Activated CD8-positive, alpha-beta memory T cell treated with anti-CD3 and anti-CD28 coated beads for 48 hours (primary cell): Measurements from ENCODE around the gene POTEH.
"Not testable (repeated sequence)": the region's sequence is repeated elsewhere in the genome, so short reads cannot be mapped to it uniquely, and the experiment has no call there.

Experiments
- DNase-seq, 3 experiments: peaks; one replicate each; pipeline ENCODE4 v3.0.0-alpha.2; 2020; ENCODE audit warnings: low read depth in 2 of 3, low spot score in 2 of 3

The POTEH gene

GRCh38 chr22:15689749-15690125 lies at the start of gene POTEH:
Gene POTEH, plus strand, starts transcription at chr22:15690026. Its CDS starts 52 bp downstream, at chr22:15690078.
- not testable (repeated sequence) for DNase-seq

DNA sequence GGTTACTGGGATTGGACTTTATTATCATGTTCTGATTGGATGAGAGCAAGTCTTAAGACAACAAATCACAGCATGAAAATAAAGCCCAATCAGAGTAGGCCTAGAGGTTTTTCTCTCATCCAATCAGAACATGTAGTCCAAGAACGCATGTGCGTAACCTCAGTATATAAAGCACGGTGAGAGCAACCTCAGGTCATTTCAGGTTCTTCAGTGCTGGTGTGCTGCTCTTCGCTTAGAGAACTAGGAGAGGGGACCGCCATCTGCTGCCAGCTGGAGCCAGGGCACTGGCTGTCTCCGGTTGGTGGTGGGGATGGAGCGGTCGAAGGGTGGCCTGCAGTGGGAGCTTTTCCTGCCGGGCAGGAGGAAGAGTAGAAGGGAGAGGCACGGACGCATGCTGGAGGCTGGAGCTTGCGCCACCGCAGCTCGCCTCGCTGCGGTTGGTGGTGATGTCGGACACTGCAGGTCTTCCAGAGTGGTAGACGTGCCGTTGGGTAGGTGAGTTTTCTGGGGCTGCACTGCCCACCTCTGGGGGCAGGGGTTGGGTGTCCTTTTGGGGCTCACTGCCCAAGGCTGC lies 47.5 kb upstream of the POTEH start:
- DNase-seq: not testable (repeated sequence)

- not testable (repeated sequence) for DNase-seq
Measured at GRCh38 chr22:15651954-15652353, 37.9 kb upstream of the POTEH start.

DNA sequence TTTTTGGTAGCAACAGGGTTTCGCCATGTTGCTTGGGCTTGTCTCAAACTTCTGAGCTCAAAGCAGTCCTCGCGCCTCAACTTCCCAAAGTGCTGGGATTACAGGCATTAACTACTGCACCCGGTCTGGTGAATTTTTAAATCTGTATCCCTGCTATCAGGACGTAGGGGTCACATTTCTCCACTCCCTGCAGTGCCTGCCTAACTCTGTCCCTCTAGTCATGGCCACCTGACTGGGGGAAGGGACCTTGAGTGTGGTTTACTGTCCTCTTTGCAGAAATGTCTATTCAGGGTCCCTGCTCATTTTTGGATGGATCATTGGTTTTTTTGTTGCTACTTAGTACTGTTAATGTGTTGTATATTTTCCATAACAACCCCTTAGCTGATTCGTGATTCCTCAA lies 37.1 kb upstream of the POTEH start:
- DNase-seq: not testable (repeated sequence)

DNA sequence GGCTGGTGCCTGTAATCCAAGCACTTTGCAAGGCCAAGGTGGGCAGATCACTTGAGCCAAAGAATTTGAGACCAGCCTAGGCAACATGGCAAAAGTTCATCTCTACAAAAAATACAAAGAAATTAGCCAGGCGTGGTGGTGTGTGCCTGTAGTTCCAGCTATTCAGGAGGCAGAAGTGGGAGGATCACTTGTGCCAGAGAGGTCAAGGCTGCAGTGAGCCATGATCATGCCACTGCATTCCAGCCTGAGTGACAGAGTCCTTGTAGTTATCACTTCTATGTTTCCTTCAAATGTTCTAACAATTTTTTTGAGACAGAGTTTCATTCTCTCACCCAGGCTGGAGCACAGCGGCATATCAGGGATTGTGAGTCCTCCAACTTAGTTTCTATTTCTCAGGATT lies 36.6 kb upstream of the POTEH start:
- not testable (repeated sequence) for DNase-seq

- not testable (repeated sequence) for DNase-seq
Measured at GRCh38 chr22:15661102-15661501, 28.7 kb upstream of the POTEH start.

DNA sequence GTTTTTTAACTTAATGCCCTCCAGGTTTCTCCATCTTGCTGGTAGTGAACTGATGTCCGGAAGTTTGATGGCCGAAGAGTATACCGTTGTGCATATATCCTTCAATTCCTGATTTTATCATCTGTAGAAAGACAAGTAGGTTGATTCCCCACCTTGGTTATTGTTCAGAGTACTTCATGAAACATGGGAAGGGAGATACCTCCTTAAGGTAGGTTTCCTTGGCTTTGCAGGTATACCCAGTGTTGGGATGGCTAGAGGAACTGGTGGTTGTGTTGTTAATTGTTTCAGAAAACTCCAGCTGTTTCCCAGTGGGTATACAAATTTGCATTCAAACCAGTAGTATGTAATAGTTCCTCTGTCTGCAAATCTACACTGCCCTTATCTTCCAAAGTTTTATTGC lies 25.1 kb upstream of the POTEH start:
- not testable (repeated sequence) for DNase-seq

DNA sequence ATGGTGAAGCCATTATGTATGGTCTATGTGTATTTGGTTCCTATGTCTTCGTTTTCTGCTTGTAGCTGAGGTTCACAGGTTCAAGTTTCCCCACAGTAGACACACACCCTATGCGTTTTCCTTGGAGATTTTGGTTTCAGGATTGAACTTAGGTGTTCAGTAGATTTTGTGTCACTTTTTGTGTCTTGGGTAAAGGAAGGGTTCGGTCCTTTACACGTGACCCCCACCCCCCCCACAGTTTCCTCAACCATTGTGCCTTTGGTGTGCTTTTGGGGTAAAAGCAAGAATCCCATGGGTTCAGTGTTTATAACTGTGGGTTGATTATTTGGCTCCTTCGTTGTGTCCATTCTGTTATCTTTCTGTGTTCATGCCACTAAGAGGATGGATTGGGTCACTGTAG lies 24.3 kb upstream of the POTEH start:
- not testable (repeated sequence) for DNase-seq

- not testable (repeated sequence) for DNase-seq
Measured at GRCh38 chr22:15669430-15669829, 20.4 kb upstream of the POTEH start.

DNA sequence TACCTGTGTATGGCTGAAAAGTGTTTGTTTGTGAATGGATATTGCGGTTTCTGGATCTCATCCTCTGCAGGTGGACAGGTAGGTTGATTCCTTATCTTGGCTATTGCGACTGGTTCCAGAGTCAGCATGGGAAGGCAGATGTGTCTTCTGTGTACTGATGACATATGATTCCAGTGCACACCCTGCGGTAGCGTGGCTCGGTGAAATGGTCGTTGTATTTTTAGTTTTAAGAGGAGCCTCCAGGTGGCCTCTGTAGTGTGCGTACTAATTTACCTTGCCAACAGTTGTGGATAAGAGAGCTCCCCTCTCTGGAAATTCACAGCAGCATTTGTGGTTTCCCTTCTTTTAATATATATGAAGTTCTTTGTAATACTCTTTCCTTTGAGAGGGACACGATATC lies 10.1 kb upstream of the POTEH start:
- DNase-seq: not testable (repeated sequence)

GRCh38 chr22:15684115-15684514 lies 5.7 kb upstream of the POTEH start:
- DNase-seq: not testable (repeated sequence)

DNA sequence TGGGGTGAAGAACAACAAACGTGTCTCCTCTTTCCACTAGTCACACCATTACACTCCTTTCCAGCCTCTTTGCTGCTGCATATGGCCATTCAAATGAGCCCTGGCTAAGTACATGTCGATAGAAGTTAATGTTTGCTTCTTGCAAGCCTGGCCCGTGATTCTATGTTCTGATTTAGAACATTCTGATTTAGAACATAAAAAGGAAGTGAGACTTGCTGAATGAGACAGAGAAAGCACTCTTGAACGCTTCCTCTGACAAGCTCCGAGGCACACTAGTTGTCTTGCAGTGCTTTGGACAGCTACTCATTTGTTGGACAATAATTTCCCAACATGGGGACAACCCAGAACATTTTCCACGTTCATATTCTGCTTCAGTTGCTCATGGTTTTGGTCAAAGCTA lies 5.1 kb upstream of the POTEH start:
- DNase-seq: not testable (repeated sequence)

- not testable (repeated sequence) for DNase-seq
Measured at GRCh38 chr22:15685641-15686040, 4.2 kb upstream of the POTEH start.

- not testable (repeated sequence) for DNase-seq
Measured at GRCh38 chr22:15687086-15687485, 2.7 kb upstream of the POTEH start.

GRCh38 chr22:15687676-15688075 lies 2.1 kb upstream of the POTEH start:
- not testable (repeated sequence) for DNase-seq

- not testable (repeated sequence) for DNase-seq
Measured at GRCh38 chr22:15688090-15688489, 1.7 kb upstream of the POTEH start.

DNA sequence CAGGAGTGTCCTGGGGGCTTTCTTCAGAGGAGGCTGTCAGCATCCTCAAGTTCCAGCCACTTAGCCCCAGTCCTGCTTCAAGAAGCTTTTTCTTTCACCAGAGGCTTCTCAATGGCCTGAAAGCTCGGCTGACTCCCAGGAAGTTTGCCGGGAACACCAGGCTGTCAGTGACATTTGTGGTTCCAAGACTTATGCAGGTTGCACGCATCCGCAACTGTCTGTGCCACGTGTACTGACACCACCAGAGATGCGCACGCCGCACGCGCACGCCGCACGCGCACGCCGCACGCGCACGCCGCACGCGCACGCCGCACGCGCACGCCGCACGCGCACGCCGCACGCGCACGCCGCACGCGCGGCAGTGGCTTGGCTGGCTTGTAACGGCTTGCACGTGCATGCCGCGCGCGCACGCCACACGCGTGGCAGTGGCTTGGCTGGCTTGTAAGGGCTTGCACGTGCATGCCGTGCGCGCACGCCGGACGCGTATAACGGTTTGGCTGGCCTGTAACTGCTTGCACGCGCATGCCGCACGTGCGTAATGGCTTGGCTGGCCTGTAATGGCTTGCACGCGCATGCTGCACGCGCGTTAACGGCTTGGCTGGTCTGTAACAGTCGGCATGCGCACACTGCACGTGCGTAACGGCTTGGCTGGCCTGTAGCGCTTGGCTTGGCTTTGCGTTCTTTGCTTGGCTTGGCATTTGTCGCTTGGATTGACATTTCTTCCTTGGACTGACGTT lies 646 bp upstream of the POTEH start:
- not testable (repeated sequence) for DNase-seq

- not testable (repeated sequence) for DNase-seq
Measured at GRCh38 chr22:15713600-15713999, 23.8 kb downstream of the POTEH start.

GRCh38 chr22:15714125-15714524 lies 24.3 kb downstream of the POTEH start:
- DNase-seq: not testable (repeated sequence)

GRCh38 chr22:15721884-15722283 lies 32.1 kb downstream of the POTEH start:
- DNase-seq: not testable (repeated sequence)

DNA sequence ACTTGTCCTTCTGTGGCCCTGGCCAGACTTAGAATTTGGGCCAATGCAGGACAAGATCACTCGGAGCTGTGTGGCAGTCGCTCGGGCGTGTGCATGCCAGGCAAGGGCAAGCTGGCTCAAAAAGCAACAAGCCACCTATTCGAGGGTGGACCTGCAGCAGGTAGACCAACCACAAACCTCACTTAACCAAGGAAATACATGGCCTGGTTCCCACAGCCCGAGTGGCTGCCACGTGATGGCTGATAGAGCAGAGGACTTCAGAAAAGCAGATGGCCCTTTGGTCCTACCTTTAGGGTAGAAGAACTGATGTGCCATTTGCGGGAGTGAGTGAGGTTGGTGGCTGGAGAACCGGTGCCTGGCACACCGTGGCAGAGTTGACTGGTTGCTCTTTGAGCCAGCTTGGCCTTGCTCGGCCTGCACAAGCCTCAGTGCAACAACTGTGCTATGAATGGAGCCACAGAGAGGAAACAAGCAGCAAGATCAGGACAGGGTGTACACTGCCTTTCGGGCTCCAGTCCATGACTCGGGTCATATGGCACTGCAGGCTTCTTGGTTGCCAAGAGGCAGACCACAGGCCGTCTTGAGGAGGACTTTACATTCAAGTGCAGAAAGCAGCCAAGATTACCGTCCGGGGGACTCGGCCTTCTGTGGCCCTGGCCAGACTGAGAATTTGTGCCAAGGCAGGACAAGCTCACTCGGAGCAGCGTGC lies 39.5 kb downstream of the POTEH start:
- DNase-seq: not testable (repeated sequence)

DNA sequence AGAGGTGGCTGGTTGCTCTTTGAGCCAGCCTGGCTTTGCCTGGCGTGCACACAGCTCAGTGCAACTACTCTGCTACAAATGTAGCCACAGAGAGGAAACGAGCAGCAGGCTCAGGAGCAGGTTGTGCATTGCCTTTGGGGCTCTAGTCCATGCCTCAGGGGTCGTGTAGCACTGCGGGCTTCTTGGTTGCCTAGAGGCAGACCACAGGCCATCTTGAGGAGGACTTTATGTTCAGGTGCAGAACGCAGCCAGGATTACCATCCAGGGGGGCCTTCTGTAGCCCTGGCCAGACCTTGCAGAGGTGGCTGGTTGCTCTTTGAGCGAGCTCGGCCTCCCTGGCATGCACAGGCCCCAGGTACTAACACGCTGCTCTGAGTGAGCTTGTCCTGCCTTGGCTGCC lies 41.2 kb downstream of the POTEH start:
- DNase-seq: not testable (repeated sequence)
